ENCODE measurements around the gene SLC25A39. TPM values are rescaled to one million over a fixed set of nuclear protein-coding genes. Genes with fewer than 3 reads are reported as not detected.
A peak's percentile ranks its signal among the peaks of the same experiment; 100 is the strongest.

SLC25A39 gene
- total RNA-seq, 1 donor from 2014 or later, result 61.2 TPM

DNA sequence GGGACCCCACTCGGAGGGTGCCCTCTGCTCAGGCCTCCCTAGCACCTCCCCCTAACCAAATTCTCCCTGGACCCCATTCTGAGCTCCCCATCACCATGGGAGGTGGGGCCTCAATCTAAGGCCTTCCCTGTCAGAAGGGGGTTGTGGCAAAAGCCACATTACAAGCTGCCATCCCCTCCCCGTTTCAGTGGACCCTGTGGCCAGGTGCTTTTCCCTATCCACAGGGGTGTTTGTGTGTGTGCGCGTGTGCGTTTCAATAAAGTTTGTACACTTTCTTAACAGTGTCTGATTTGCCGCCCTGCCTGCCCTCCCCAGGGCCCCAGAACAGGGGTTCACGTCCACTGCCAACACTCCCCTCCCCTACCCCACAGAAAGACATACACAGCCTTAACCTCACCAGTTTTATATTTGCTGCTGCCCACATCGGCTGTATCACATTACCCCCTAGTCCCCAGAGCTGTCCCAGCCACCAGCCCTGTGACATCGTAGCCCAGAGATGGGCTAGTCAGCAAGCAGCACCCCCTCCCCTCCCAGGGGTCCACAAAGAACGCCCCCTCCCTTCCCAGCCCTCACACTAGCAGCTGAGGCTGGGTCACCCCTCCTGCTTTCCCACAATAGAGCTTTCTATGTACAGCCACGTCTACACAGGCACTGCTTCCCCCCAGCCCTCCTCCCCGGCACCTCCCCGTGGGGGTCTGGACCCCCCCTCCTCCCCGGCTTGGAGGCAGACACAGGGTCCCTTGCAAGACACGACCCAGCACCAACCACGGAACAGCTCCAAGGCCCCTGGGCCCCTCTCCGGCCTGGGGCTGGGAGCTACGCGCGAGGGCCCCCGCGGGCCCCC is 28.4 kb upstream of the SLC25A39 start:
- H3K4me2 ChIP-seq, result peak overlapping the region; percentile 73
- peak overlapping the region; percentile 41 for H3K4me3 ChIP-seq
- H3K4me3 Mint-ChIP-seq, result peak overlapping the region; percentile 41
- no peak for DNase-seq (ENCODE audit: low spot score)
- H3K36me3 ChIP-seq, result no peaks in the 10 kb centered on the region
- H3K4me1 ChIP-seq, result no peaks in the 10 kb centered on the region
- H3K27me3 Mint-ChIP-seq (ENCODE audit: insufficient read depth, low read depth), result peaks cover 14% of the 10 kb centered on the region
- no peaks in the 10 kb centered on the region for H3K9me3 Mint-ChIP-seq
- H3K36me3 Mint-ChIP-seq, result peaks cover 7% of the 10 kb centered on the region
- peaks cover 4% of the 10 kb centered on the region for H3K79me2 ChIP-seq (ENCODE audit: low read depth)
- H3K4me1 Mint-ChIP-seq, result peaks cover 4% of the 10 kb centered on the region
- no peak for TF ChIP-seq EZH2phosphoT487 (IDR thresholded peaks at IDR 0.05)
- TF ChIP-seq, protein P1, sequence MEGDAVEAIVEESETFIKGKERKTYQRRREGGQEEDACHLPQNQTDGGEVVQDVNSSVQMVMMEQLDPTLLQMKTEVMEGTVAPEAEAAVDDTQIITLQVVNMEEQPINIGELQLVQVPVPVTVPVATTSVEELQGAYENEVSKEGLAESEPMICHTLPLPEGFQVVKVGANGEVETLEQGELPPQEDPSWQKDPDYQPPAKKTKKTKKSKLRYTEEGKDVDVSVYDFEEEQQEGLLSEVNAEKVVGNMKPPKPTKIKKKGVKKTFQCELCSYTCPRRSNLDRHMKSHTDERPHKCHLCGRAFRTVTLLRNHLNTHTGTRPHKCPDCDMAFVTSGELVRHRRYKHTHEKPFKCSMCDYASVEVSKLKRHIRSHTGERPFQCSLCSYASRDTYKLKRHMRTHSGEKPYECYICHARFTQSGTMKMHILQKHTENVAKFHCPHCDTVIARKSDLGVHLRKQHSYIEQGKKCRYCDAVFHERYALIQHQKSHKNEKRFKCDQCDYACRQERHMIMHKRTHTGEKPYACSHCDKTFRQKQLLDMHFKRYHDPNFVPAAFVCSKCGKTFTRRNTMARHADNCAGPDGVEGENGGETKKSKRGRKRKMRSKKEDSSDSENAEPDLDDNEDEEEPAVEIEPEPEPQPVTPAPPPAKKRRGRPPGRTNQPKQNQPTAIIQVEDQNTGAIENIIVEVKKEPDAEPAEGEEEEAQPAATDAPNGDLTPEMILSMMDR (IDR thresholded peaks at IDR 0.05), result no peak
- no peak for TF ChIP-seq EZH2 (IDR thresholded peaks at IDR 0.05)
- peaks cover 12% of the 10 kb centered on the region for H3K27me3 ChIP-seq
- no peak overlapping the region for H3K27ac ChIP-seq
- H2AFZ ChIP-seq (replicated peaks), result no peak overlapping the region
- peaks cover 62% of the 10 kb centered on the region for H4K20me1 ChIP-seq (ENCODE audit: low read depth)
- H3K27ac Mint-ChIP-seq, result peak overlapping the region; percentile 46
- peaks cover 33% of the 10 kb centered on the region for H3F3A ChIP-seq (ENCODE audit: low read depth)
- H3K9ac ChIP-seq, result no peak overlapping the region
- H3K9me3 ChIP-seq (ENCODE audit: low read depth), result no peaks in the 10 kb centered on the region

DNA sequence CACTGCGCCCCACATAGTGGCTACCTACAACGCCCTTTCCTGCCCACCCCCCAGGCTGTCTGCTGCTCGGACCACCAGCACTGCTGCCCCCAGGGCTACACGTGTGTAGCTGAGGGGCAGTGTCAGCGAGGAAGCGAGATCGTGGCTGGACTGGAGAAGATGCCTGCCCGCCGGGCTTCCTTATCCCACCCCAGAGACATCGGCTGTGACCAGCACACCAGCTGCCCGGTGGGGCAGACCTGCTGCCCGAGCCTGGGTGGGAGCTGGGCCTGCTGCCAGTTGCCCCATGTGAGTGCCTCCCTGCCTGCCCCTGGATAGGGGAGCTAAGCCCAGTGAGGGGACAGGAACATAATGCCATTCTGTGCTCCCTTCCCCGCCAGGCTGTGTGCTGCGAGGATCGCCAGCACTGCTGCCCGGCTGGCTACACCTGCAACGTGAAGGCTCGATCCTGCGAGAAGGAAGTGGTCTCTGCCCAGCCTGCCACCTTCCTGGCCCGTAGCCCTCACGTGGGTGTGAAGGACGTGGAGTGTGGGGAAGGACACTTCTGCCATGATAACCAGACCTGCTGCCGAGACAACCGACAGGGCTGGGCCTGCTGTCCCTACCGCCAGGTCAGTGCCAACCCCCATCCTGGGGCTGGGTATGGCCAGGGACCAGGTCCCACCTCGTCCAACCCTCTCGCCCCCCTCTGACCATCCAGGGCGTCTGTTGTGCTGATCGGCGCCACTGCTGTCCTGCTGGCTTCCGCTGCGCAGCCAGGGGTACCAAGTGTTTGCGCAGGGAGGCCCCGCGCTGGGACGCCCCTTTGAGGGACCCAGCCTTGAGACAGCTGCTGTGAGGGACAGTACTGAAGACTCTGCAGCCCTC is 27.6 kb upstream of the SLC25A39 start:
- peaks cover 7% of the 10 kb centered on the region for H3K36me3 Mint-ChIP-seq

DNA sequence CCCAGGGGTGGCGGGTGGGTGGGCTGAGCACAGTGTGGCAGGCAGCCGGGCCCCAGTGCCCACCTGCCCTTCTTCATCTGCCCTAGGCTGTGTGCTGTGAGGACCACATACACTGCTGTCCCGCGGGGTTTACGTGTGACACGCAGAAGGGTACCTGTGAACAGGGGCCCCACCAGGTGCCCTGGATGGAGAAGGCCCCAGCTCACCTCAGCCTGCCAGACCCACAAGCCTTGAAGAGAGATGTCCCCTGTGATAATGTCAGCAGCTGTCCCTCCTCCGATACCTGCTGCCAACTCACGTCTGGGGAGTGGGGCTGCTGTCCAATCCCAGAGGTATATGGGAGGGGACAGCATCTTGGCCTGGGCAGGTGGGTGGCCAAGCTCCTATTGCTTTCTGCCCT is 26.8 kb upstream of the SLC25A39 start:
- Histone ChIP-seq H3K4me2 (no peak overlapping the region), H4K20me1 (ENCODE audit: low read depth) (peaks cover 49% of the 10 kb centered on the region), H3K4me1 (no peaks in the 10 kb centered on the region), H2AFZ (replicated peaks) (no peak overlapping the region), H3F3A (ENCODE audit: low read depth) (peaks cover 30% of the 10 kb centered on the region), H3K4me3 (no peak overlapping the region), H3K79me2 (ENCODE audit: low read depth) (peaks cover 5% of the 10 kb centered on the region), H3K9ac (no peak overlapping the region), H3K36me3 (no peaks in the 10 kb centered on the region), H3K9me3 (ENCODE audit: low read depth) (no peaks in the 10 kb centered on the region), H3K27ac (no peak overlapping the region), H3K27me3 (peaks cover 12% of the 10 kb centered on the region)
- H3K4me1 Mint-ChIP-seq, result peaks cover 4% of the 10 kb centered on the region
- TF ChIP-seq, protein P1 (IDR thresholded peaks at IDR 0.05), result no peak
- TF ChIP-seq EZH2 (IDR thresholded peaks at IDR 0.05) (no peak), EZH2phosphoT487 (IDR thresholded peaks at IDR 0.05) (no peak)
- H3K27ac Mint-ChIP-seq, result no peak overlapping the region
- H3K9me3 Mint-ChIP-seq, result no peaks in the 10 kb centered on the region
- peaks cover 5% of the 10 kb centered on the region for H3K36me3 Mint-ChIP-seq
- no peak for DNase-seq (ENCODE audit: low spot score)
- H3K27me3 Mint-ChIP-seq (ENCODE audit: insufficient read depth, low read depth), result peaks cover 14% of the 10 kb centered on the region
- H3K4me3 Mint-ChIP-seq, result no peak overlapping the region

More for the DNA sequence above, 27.6 kb upstream of the SLC25A39 start:
- no peaks in the 10 kb centered on the region for H3K4me1 ChIP-seq
- H3K27me3 Mint-ChIP-seq (ENCODE audit: insufficient read depth, low read depth), result peaks cover 14% of the 10 kb centered on the region
- H3K4me2 ChIP-seq, result no peak overlapping the region
- no peak overlapping the region for H3K27ac ChIP-seq
- H3K4me3 Mint-ChIP-seq, result no peak overlapping the region
- H4K20me1 ChIP-seq (ENCODE audit: low read depth), result peaks cover 54% of the 10 kb centered on the region
- H3K79me2 ChIP-seq (ENCODE audit: low read depth), result no peaks in the 10 kb centered on the region
- no peak overlapping the region for H3K9ac ChIP-seq
- no peak for DNase-seq (ENCODE audit: low spot score)
- H3F3A ChIP-seq (ENCODE audit: low read depth), result peaks cover 33% of the 10 kb centered on the region
- H2AFZ ChIP-seq (replicated peaks), result no peak overlapping the region
- TF ChIP-seq EZH2 (IDR thresholded peaks at IDR 0.05) (no peak), EZH2phosphoT487 (IDR thresholded peaks at IDR 0.05) (no peak)
- TF ChIP-seq, protein P1 (IDR thresholded peaks at IDR 0.05), result no peak
- H3K9me3 ChIP-seq (ENCODE audit: low read depth), result no peaks in the 10 kb centered on the region
- no peaks in the 10 kb centered on the region for H3K9me3 Mint-ChIP-seq
- no peak overlapping the region for H3K4me3 ChIP-seq
- no peaks in the 10 kb centered on the region for H3K36me3 ChIP-seq
- no peak overlapping the region for H3K27ac Mint-ChIP-seq
- peaks cover 12% of the 10 kb centered on the region for H3K27me3 ChIP-seq
- H3K4me1 Mint-ChIP-seq, result peaks cover 4% of the 10 kb centered on the region

Measured in neural progenitor cell (in vitro differentiated cells).